A172 (cell line): ENCODE data around the gene DAB1. TPM values are rescaled to one million over a fixed set of nuclear protein-coding genes. Genes with fewer than 3 reads are reported as not detected.

Experiments
- DNase-seq: peaks from one replicate; pipeline ENCODE4 v3.0.0-alpha.2; 2015; ENCODE audit warnings: low spot score
- total RNA-seq: library from RNA; depleted of rRNA; stranded (reverse); fragments of >200 nt; shearing (Covaris generic); gene quantifications from 2 replicates; pipeline ENCODE4 v1.2.3, GENCODE V29; 2014

The DAB1 gene
- total RNA-seq, 1 experiment from 2014 or later = not detected

GRCh38 chr1:57024855-57025254, 399.0 kb downstream of the DAB1 start:
- DNase-seq = no peak

- DNase-seq = no peak
Measured at GRCh38 chr1:57024428-57024827, 399.4 kb downstream of the DAB1 start.

GRCh38 chr1:57020216-57020615, 403.6 kb downstream of the DAB1 start:
- no peak for DNase-seq

GRCh38 chr1:57019236-57019839, 404.5 kb downstream of the DAB1 start:
- no peak for DNase-seq

- no peak for DNase-seq
Measured at GRCh38 chr1:57018119-57018518, 405.7 kb downstream of the DAB1 start.

GRCh38 chr1:57017717-57018116, 406.1 kb downstream of the DAB1 start:
- no peak for DNase-seq

- no peak for DNase-seq
Measured at GRCh38 chr1:57017200-57017599, 406.7 kb downstream of the DAB1 start.

GRCh38 chr1:57015071-57015470, 408.8 kb downstream of the DAB1 start:
- DNase-seq = no peak

GRCh38 chr1:57013522-57013921, 410.3 kb downstream of the DAB1 start:
- no peak for DNase-seq

GRCh38 chr1:57012315-57012714, 411.5 kb downstream of the DAB1 start:
- DNase-seq = no peak

- DNase-seq = no peak
Measured at GRCh38 chr1:57010511-57010910, 413.3 kb downstream of the DAB1 start.

- no peak for DNase-seq
Measured at GRCh38 chr1:57007948-57008347, 415.9 kb downstream of the DAB1 start.

GRCh38 chr1:57007472-57007871, 416.4 kb downstream of the DAB1 start:
- DNase-seq = no peak

- DNase-seq = no peak
Measured at GRCh38 chr1:57003398-57004139, 420.3 kb downstream of the DAB1 start.

- no peak for DNase-seq
Measured at GRCh38 chr1:56995414-56996100, 428.3 kb downstream of the DAB1 start.

GRCh38 chr1:56993475-56993874, 430.4 kb downstream of the DAB1 start:
- no peak for DNase-seq

GRCh38 chr1:56992318-56993125, 431.3 kb downstream of the DAB1 start:
- no peak for DNase-seq

- no peak for DNase-seq
Measured at GRCh38 chr1:56991576-56991975, 432.3 kb downstream of the DAB1 start.

- DNase-seq = no peak
Measured at GRCh38 chr1:56986397-56986796, 437.5 kb downstream of the DAB1 start.

GRCh38 chr1:56985857-56986256, 438.0 kb downstream of the DAB1 start:
- no peak for DNase-seq

- DNase-seq = no peak
Measured at GRCh38 chr1:56983484-56983883, 440.4 kb downstream of the DAB1 start.
